Esophagus squamous epithelium (tissue), 5 donors: ENCODE data around the gene CUEDC2. TPM values are rescaled to one million over a fixed set of nuclear protein-coding genes. Genes with fewer than 3 reads are reported as not detected.

Source experiments
- DNase-seq: peaks from one replicate; lab custom pipeline; 2025; lab: John Stamatoyannopoulos, UW
- H3K27ac ChIP-seq, 4 donors: fragments of 200-600 bp; sonication (generic); one replicate each; pipeline ENCODE4 v1.5.1; 2016 to 2019; ENCODE audit warnings: mild to moderate bottlenecking in 1 of 4
- H3K27me3 ChIP-seq, 4 donors: fragments of 200-600 bp; sonication (generic); 1 replicate in 3 of 4; 2 replicates in 1 of 4; pipeline versions ENCODE4 v1.5.1 to v1.6.0; 2017 to 2021; ENCODE audit warnings: antibody characterized with exemption in 1 of 4
- H3K36me3 ChIP-seq, 3 donors: fragments of 200-600 bp; sonication (generic); one replicate each; pipeline ENCODE4 v1.5.1; 2016 to 2019
- H3K4me1 ChIP-seq, 3 donors: fragments of 200-600 bp; sonication (generic); one replicate each; pipeline ENCODE4 v1.5.1; 2017 to 2019
- H3K4me3 ChIP-seq, 4 donors: fragments of 200-600 bp; sonication (generic); 1 replicate in 3 of 4; 2 replicates in 1 of 4; pipeline ENCODE4 v1.5.1; 2016 to 2019; ENCODE audit warnings: mild to moderate bottlenecking in 2 of 4, moderate library complexity in 1 of 4
- H3K9me3 ChIP-seq, 3 donors: fragments of 200-600 bp; sonication (generic); one replicate each; pipeline ENCODE4 v1.5.1; 2016 to 2019
- CTCF ChIP-seq, 6 experiments: fragments of 450-650 bp in 4 of 6; fragments of 200-600 bp in 2 of 6; sonication (generic) in 2 of 6; IDR thresholded peaks; one replicate each; pipeline ENCODE4 v1.5.1; 2016 to 2019; ENCODE audit warnings: antibody characterized with exemption in 6 of 6, mild to moderate bottlenecking in 4 of 6, moderate library complexity in 4 of 6
- POLR2A ChIP-seq, 4 donors: fragments of 450-650 bp; IDR thresholded peaks; one replicate each; pipeline ENCODE4 v1.6.1; 2017; ENCODE audit warnings: antibody characterized with exemption in 4 of 4, mild to moderate bottlenecking in 4 of 4, moderate library complexity in 3 of 4
- WGBS, 2 donors: methylation state at CpG; one replicate each; pipeline ENCODE4 v1.1.5; 2018; 5-methylcytosine and 5-hydroxymethylcytosine counted together
- intact Hi-C: fragments of 100-400 bp; cut with DNase I; formaldehyde crosslinking; loops from one replicate; pipeline ENCODE4 v1.15.0; 2022
- total RNA-seq, 4 donors: library from RNA; depleted of rRNA; stranded (reverse); fragments of >200 nt; gene quantifications; one replicate each; pipeline ENCODE4 v1.1.0, GENCODE V29; 2016
- donor health status: DM: yes; HTN: yes; CAD: no.

Gene CUEDC2
- total RNA-seq, 4 donors from 2014 or later: 16.6 to 37.6 (median 27.0) TPM

DNA sequence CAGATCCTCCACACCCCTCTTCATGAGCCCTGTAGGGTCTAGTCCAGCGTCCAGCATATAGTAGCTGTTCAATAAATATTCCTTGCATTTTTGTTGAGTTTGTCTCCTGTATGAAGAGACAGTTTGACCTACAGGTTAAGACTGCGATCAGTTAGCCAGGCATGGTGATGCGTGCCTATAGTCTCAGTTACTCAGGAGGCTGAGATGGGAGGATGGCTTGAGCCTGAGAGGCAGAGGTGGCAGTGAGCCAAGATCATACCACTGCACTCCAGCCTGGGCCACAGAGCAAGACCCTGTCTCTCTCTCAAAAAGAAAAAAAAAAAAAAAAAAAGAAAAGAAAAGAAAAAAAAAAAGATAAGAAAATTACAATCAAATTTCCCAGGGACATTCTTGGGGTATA lies 5.1 kb upstream of the CUEDC2 start:
- Histone ChIP-seq H3K9me3 (no peaks in the 10 kb centered on the region), H3K4me1 (peaks cover 0 to 37% (median 5%) of the 10 kb centered on the region in 3 donors), H3K27me3 (peaks cover 0 to 29% (median 0%) of the 10 kb centered on the region in 4 donors), H3K27ac (no peak overlapping the region), H3K4me3 (no peak overlapping the region), H3K36me3 (no peaks in the 10 kb centered on the region)
- intact Hi-C loops: no loop called here
- 83% methylated on average over 2 of the region's 3 CpGs; no CpG with 5 or more reads in 1 of the 2 donors for WGBS, 2 donors
- DNase-seq: no peak
- TF ChIP-seq POLR2A (IDR thresholded peaks at IDR 0.05): no peak
- no peak for TF ChIP-seq CTCF (IDR thresholded peaks at IDR 0.05)

DNA sequence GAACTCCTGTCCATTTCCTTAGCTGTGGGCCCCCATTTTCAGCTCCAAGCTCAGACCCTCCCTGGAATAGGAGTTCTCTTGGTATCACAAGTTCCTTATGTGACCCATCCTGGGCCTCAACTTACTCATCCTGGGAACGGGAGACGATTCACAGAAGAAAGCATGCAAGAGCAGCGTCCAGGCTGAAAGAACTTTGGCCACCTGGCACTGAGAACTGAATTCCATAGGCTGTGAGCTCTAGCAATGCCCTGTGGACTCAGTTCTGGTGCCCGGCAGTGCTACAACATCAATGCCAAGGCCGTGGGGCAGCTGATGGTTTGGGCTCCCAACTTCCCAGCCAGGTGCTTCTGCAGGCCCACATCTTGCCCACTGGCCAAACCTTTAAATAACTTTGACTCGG lies 3.9 kb upstream of the CUEDC2 start:
- Histone ChIP-seq H3K27ac (no peak overlapping the region), H3K9me3 (no peaks in the 10 kb centered on the region), H3K4me3 (peak overlapping the region in 1 of 4 donors; percentile 56), H3K36me3 (no peaks in the 10 kb centered on the region), H3K4me1 (peaks cover 9 to 47% (median 13%) of the 10 kb centered on the region in 3 donors), H3K27me3 (peaks cover 0 to 29% (median 0%) of the 10 kb centered on the region in 4 donors)
- intact Hi-C loops: no loop called here
- TF ChIP-seq POLR2A (IDR thresholded peaks at IDR 0.05) (no peak), CTCF (IDR thresholded peaks at IDR 0.05) (no peak)
- no peak for DNase-seq
- WGBS, 2 donors: 88 to 90% methylated on average over 1 to 3 of the region's 6 CpGs

GRCh38 chr10:102435529-102436233 lies 3.3 kb upstream of the CUEDC2 start:
- H3K27me3 ChIP-seq: peaks cover 0 to 29% (median 0%) of the 10 kb centered on the region in 4 donors
- intact Hi-C loops: no loop called here
- peak overlapping the region; percentile 7 to 83 (median 48) for H3K27ac ChIP-seq
- H3K36me3 ChIP-seq: no peaks in the 10 kb centered on the region
- 23% methylated on average over 5 of the region's 14 CpGs; no CpG with 5 or more reads in 1 of the 2 donors for WGBS, 2 donors
- TF ChIP-seq POLR2A (IDR thresholded peaks at IDR 0.05) (no peak), CTCF (IDR thresholded peaks at IDR 0.05) (no peak)
- peaks cover 9 to 51% (median 16%) of the 10 kb centered on the region in 3 donors for H3K4me1 ChIP-seq
- peak overlapping the region in 3 of 4 donors; percentile 13 to 56 (median 28) for H3K4me3 ChIP-seq
- no peaks in the 10 kb centered on the region for H3K9me3 ChIP-seq
- no peak for DNase-seq

- Histone ChIP-seq H3K27ac (peak overlapping the region; percentile 7 to 83 (median 48)), H3K36me3 (no peaks in the 10 kb centered on the region), H3K27me3 (peaks cover 0 to 29% (median 0%) of the 10 kb centered on the region in 4 donors), H3K4me3 (peak overlapping the region in 2 of 4 donors; percentile 28 to 56), H3K4me1 (peaks cover 9 to 51% (median 16%) of the 10 kb centered on the region in 3 donors), H3K9me3 (no peaks in the 10 kb centered on the region)
- DNase-seq: no peak
- intact Hi-C loops: no loop called here
- WGBS, 2 donors: 47% methylated on average over 5 of the region's 5 CpGs
- TF ChIP-seq CTCF (IDR thresholded peaks at IDR 0.05) (no peak), POLR2A (IDR thresholded peaks at IDR 0.05) (no peak)
Measured at GRCh38 chr10:102435133-102435497, 2.7 kb upstream of the CUEDC2 start.

DNA sequence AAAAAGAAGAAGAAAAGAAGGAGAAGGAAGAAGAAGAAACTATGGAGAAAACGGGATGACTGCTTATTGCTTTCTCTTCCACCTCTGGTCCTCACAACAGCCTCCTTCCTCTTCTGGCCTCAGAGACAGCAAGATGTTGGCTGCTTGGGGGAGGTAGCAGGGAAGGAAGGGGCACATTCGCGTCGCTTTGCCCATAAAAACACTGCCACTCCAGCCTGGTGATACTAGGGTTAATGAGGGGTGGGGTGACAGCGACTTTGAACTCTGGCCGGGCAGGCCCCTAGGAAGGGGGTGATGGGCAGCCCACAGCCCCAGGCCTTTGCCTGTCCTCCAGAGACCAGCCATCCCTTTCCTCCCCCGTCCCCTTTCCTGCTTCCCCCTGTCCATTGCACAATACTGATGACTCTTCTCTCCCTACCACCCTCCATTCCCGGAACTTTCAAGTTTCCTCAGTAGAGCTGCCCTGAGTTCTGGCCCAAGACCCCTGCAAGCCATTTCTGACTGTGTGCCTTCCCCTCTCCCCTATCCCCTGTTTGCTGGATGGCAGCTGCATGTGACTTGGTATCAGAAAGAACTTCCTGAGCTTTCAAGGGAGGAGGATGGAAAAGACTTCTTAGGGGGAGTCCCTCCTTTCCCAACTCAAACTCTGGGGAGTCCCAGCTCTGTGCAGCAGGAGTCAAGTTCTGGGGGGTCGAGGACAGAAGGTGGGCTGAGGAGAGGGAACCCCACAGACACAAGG lies 2.2 kb upstream of the CUEDC2 start:
- Histone ChIP-seq H3K4me3 (no peak overlapping the region), H3K36me3 (no peaks in the 10 kb centered on the region), H3K9me3 (no peaks in the 10 kb centered on the region), H3K27ac (peak overlapping the region in 3 of 4 donors; percentile 46 to 83 (median 49)), H3K4me1 (peaks cover 9 to 51% (median 16%) of the 10 kb centered on the region in 3 donors), H3K27me3 (peaks cover 0 to 29% (median 0%) of the 10 kb centered on the region in 4 donors)
- intact Hi-C loops: no loop called here
- 32 to 34% methylated on average over 8 to 9 of the region's 9 CpGs for WGBS, 2 donors
- no peak for TF ChIP-seq CTCF (IDR thresholded peaks at IDR 0.05)
- no peak for TF ChIP-seq POLR2A (IDR thresholded peaks at IDR 0.05)
- no peak for DNase-seq
